GM10248 (cell line): Measurements from ENCODE around the gene ENTPD6.

Experiments
- CTCF ChIA-PET: fragments of 300-600 bp; sonication (Branson Sonifier 250); formaldehyde crosslinking; extraction: SDS; loops from one replicate; lab custom pipeline; 2021; ENCODE audit warnings: antibody characterized with exemption; lab: Yijun Ruan, JAX
- POLR2A ChIA-PET: fragments of 350-650 bp; sonication (Branson Sonifier 250); formaldehyde crosslinking; extraction: SDS; loops from one replicate; lab custom pipeline; 2020; ENCODE audit warnings: antibody characterized with exemption; lab: Yijun Ruan, JAX
- DNase-seq: peaks from one replicate; pipeline ENCODE4 v3.0.0; 2012; ENCODE audit errors: extremely low spot score
- CTCF ChIP-seq: IDR thresholded peaks from 2 replicates; pipeline ENCODE4 v1.5.1; 2012; ENCODE audit warnings: mild to moderate bottlenecking, low read depth; ENCODE audit errors: extremely low read depth, missing control alignments, control extremely low read depth

ENTPD6 gene

GRCh38 chr20:25244976-25245375, 49.5 kb downstream of the ENTPD6 start:
- no peak for TF ChIP-seq CTCF
- POLR2A ChIA-PET = no interaction called here
- DNase-seq = no peak
- CTCF ChIA-PET = no interaction called here

GRCh38 chr20:25245461-25245860, 49.9 kb downstream of the ENTPD6 start:
- POLR2A ChIA-PET = no interaction called here
- CTCF ChIA-PET = interaction anchor here (1.1 kb wide), 1 partner anchor 209 kb away, joined by 4 read pairs; no protein-coding TSS in a partner anchor
- DNase-seq = no peak
- no peak for TF ChIP-seq CTCF

GRCh38 chr20:25246182-25246999, 50.9 kb downstream of the ENTPD6 start:
- no peak for TF ChIP-seq CTCF
- DNase-seq = no peak
- ChIA-PET POLR2A (interaction anchor here (0.5 kb wide), 1 partner anchor 145 kb away, joined by 5 read pairs; no protein-coding TSS in a partner anchor), CTCF (interaction anchor here (1.0 to 3.0 kb wide), 8 partner anchors 12 to 253 kb away, joined by 3 to 21 read pairs (median 4); no protein-coding TSS in a partner anchor)

- ChIA-PET CTCF (interaction anchor here (1.0 to 3.0 kb wide), 13 partner anchors 11 to 253 kb away, joined by 3 to 21 read pairs (median 3); partner anchors contain the start of gene ENTPD6), POLR2A (interaction anchor here (0.5 kb wide), 1 partner anchor 144 kb away, joined by 5 read pairs; no protein-coding TSS in a partner anchor)
- DNase-seq = no peak
- TF ChIP-seq CTCF = peak; percentile 22
These were observed 51.5 kb downstream of the ENTPD6 start for GRCh38 chr20:25247000-25247517.

GRCh38 chr20:25247518-25247955, 52.0 kb downstream of the ENTPD6 start:
- ChIA-PET CTCF (interaction anchor here (0.7 to 3.0 kb wide), 14 partner anchors 11 to 151 kb away, joined by 3 to 21 read pairs (median 3); partner anchors contain the start of gene ENTPD6), POLR2A (interaction anchor here (0.6 to 1.0 kb wide), 2 partner anchors 52 to 143 kb away, joined by 3 to 6 read pairs; partner anchors contain the start of genes ABHD12 and ENTPD6)
- DNase-seq = no peak
- no peak for TF ChIP-seq CTCF
